H9 (cell line): ENCODE results near the gene LBH. TPM values are rescaled to one million over a fixed set of nuclear protein-coding genes. Genes with fewer than 3 reads are reported as not detected.

Experiments
- DNase-seq: peaks from one replicate; pipeline ENCODE4 v3.0.0-alpha.2; 2017
- H2AFZ ChIP-seq: one replicate; pipeline ENCODE4 v1.6.1; 2013; ENCODE audit warnings: mild to moderate bottlenecking, low read length, control low read depth, moderate library complexity
- H2AK5ac ChIP-seq: 2 replicates; pipeline ENCODE4 v1.6.1; 2013; ENCODE audit warnings: low read length, control low read depth, mixed read lengths; ENCODE audit not compliant: insufficient read length
- H2BK120ac ChIP-seq: one replicate; pipeline ENCODE4 v1.6.1; 2013; ENCODE audit warnings: low read depth, mild to moderate bottlenecking, low read length, control low read depth, inconsistent platforms; ENCODE audit not compliant: poor library complexity, severe bottlenecking
- H2BK12ac ChIP-seq: 2 replicates; pipeline ENCODE4 v1.6.1; 2013; ENCODE audit warnings: low read length, control low read depth, mixed read lengths, low read depth; ENCODE audit not compliant: insufficient read length
- H2BK15ac ChIP-seq: 2 replicates; pipeline ENCODE4 v1.6.1; 2013; ENCODE audit warnings: low read depth, low read length, control low read depth
- H2BK20ac ChIP-seq: one replicate; pipeline ENCODE4 v1.6.1; 2013; ENCODE audit warnings: low read depth, mild to moderate bottlenecking, low read length, control low read depth, inconsistent platforms; ENCODE audit not compliant: poor library complexity, severe bottlenecking
- H2BK5ac ChIP-seq: 2 replicates; pipeline ENCODE4 v1.6.1; 2013; ENCODE audit warnings: low read length, control low read depth, mixed read lengths; ENCODE audit not compliant: insufficient read length
- H3K14ac ChIP-seq: 2 replicates; pipeline ENCODE4 v1.6.1; 2013; ENCODE audit warnings: low read length, control low read depth; ENCODE audit not compliant: insufficient read depth
- H3K18ac ChIP-seq: 2 replicates; pipeline ENCODE4 v1.6.1; 2013; ENCODE audit warnings: low read depth, mild to moderate bottlenecking, mixed read lengths, low read length, control low read depth; ENCODE audit not compliant: insufficient read length
- H3K23ac ChIP-seq: 2 replicates; pipeline ENCODE4 v1.6.1; 2013; ENCODE audit warnings: low read length, control low read depth, mixed read lengths, low read depth; ENCODE audit not compliant: insufficient read length
- H3K23me2 ChIP-seq: 2 replicates; pipeline ENCODE4 v1.6.1; 2013; ENCODE audit warnings: low read depth, mild to moderate bottlenecking, mixed read lengths, low read length, control low read depth; ENCODE audit not compliant: insufficient read length, poor library complexity, severe bottlenecking
- H3K27ac ChIP-seq: 2 replicates; pipeline ENCODE4 v1.5.1; 2013; ENCODE audit warnings: low read length, control low read depth, mixed read lengths, low read depth; ENCODE audit not compliant: insufficient read length
- H3K27me3 ChIP-seq: 2 replicates; pipeline ENCODE4 v1.6.1; 2013; ENCODE audit warnings: low read length, control low read depth, inconsistent platforms; ENCODE audit not compliant: insufficient read depth
- H3K4ac ChIP-seq: 2 replicates; pipeline ENCODE4 v1.6.1; 2013; ENCODE audit warnings: low read depth, mild to moderate bottlenecking, control low read depth, inconsistent platforms, low read length, moderate library complexity
- H3K4me1 ChIP-seq: 2 replicates; pipeline ENCODE4 v1.6.1; 2013; ENCODE audit warnings: low read length, control low read depth, inconsistent platforms; ENCODE audit not compliant: insufficient read depth
- H3K4me2 ChIP-seq: 2 replicates; pipeline ENCODE4 v1.6.1; 2013; ENCODE audit warnings: low read length, control low read depth, mixed read lengths; ENCODE audit not compliant: insufficient read length, insufficient read depth
- H3K56ac ChIP-seq: 2 replicates; pipeline ENCODE4 v1.6.1; 2013; ENCODE audit warnings: low read depth, mild to moderate bottlenecking, mixed read lengths, low read length, control low read depth; ENCODE audit not compliant: insufficient read length
- H3K79me1 ChIP-seq: 2 replicates; pipeline ENCODE4 v1.6.1; 2013; ENCODE audit warnings: low read depth, mild to moderate bottlenecking, moderate library complexity, low read length, control low read depth, inconsistent platforms; ENCODE audit not compliant: insufficient read depth, poor library complexity, severe bottlenecking
- H3K79me2 ChIP-seq: 2 replicates; pipeline ENCODE4 v1.6.1; 2013; ENCODE audit warnings: low read length, control low read depth, inconsistent platforms; ENCODE audit not compliant: insufficient read depth
- H3K9ac ChIP-seq: 2 replicates; pipeline ENCODE4 v1.6.1; 2013; ENCODE audit warnings: low read length, control low read depth, mixed read lengths; ENCODE audit not compliant: insufficient read length; ENCODE audit errors: extremely low read depth
- H3K9me3 ChIP-seq: one replicate; pipeline ENCODE4 v1.6.1; 2013; ENCODE audit warnings: low read depth, low read length, inconsistent platforms; ENCODE audit not compliant: control insufficient read depth
- H3T11ph ChIP-seq: one replicate; pipeline ENCODE4 v1.6.1; 2013; ENCODE audit warnings: mild to moderate bottlenecking, low read length, control low read depth, inconsistent platforms
- H4K20me1 ChIP-seq: one replicate; pipeline ENCODE4 v1.6.1; 2013; ENCODE audit not compliant: control insufficient read depth, insufficient read length, insufficient read depth
- H4K5ac ChIP-seq: 2 replicates; pipeline ENCODE4 v1.6.1; 2013; ENCODE audit warnings: low read depth, mild to moderate bottlenecking, mixed read lengths, low read length, control low read depth; ENCODE audit not compliant: insufficient read length
- H4K8ac ChIP-seq: replicated peaks from 2 replicates; pipeline ENCODE4 v1.6.1; 2013; ENCODE audit warnings: low read length, control low read depth, mixed read lengths, low read depth; ENCODE audit not compliant: insufficient read length
- H4K91ac ChIP-seq: 2 replicates; pipeline ENCODE4 v1.6.1; 2013; ENCODE audit warnings: low read depth, mild to moderate bottlenecking, moderate library complexity, mixed read lengths, low read length, control low read depth; ENCODE audit not compliant: insufficient read length
- H3K27ac Mint-ChIP-seq, 3 experiments: 2 replicates in 2 of 3; 3 replicates in 1 of 3; pipeline ENCODE4 v1.8.0; 2020 to 2021; ENCODE audit warnings: mixed read lengths in 3 of 3, mild to moderate bottlenecking in 1 of 3, moderate library complexity in 1 of 3
- H3K27me3 Mint-ChIP-seq: 2 replicates; pipeline ENCODE4 v1.8.0; 2021; ENCODE audit warnings: low read depth, mild to moderate bottlenecking, moderate library complexity, mixed read lengths
- H3K36me3 Mint-ChIP-seq, 3 experiments: 2 replicates in 2 of 3; 3 replicates in 1 of 3; pipeline ENCODE4 v1.8.0; 2020 to 2021; ENCODE audit warnings: low read depth in 3 of 3, mixed read lengths in 3 of 3; ENCODE audit not compliant: insufficient read depth in 1 of 3
- H3K4me1 Mint-ChIP-seq, 2 experiments: 2 replicates each; pipeline ENCODE4 v1.8.0; 2020; ENCODE audit warnings: mixed read lengths in 2 of 2
- H3K4me3 Mint-ChIP-seq, 2 experiments: 2 replicates in 1 of 2; 3 replicates in 1 of 2; pipeline ENCODE4 v1.8.0; 2020 to 2021; ENCODE audit warnings: mild to moderate bottlenecking in 2 of 2, mixed read lengths in 2 of 2, moderate library complexity in 1 of 2
- H3K9me3 Mint-ChIP-seq, 2 experiments: 2 replicates in 1 of 2; 3 replicates in 1 of 2; pipeline ENCODE4 v1.8.0; 2020; ENCODE audit warnings: mild to moderate bottlenecking in 2 of 2, mixed read lengths in 2 of 2, moderate library complexity in 1 of 2
- WGBS: extraction: QIAGEN DNeasy Blood & Tissue Kit; methylation state at CpG from one replicate; pipeline ENCODE4 v1.1.7; 2013; ENCODE audit warnings: missing lambda C conversion rate, low lambda C conversion rate, mixed read lengths; ENCODE audit not compliant: insufficient read length; ENCODE audit errors: extremely low coverage; 5-methylcytosine and 5-hydroxymethylcytosine counted together
- total RNA-seq: library from RNA; stranded (reverse); gene quantifications from 2 replicates; pipeline ENCODE4 v1.2.1, GENCODE V29; 2021
- TF ChIP-seq, protein P1 (sequence below): fragments of 200-600 bp; sonication (generic); conservative IDR thresholded peaks from 3 replicates; pipeline ENCODE4 v1.8.0; 2021; ENCODE audit warnings: antibody characterized with exemption, mild to moderate bottlenecking

The LBH gene
- total RNA-seq, 1 experiment from 2014 or later = 53.0 TPM

GRCh38 chr2:30308280-30308679 lies 76.9 kb downstream of the LBH start:
- no peak overlapping the region for H3K4me2 ChIP-seq
- no peak overlapping the region for H2BK20ac ChIP-seq
- no peak overlapping the region for H3K9ac ChIP-seq
- no peak overlapping the region for H3K4me3 Mint-ChIP-seq
- no peaks in the 10 kb centered on the region for H3K79me1 ChIP-seq
- no CpG with 5 or more reads among the region's 2 CpGs for WGBS
- DNase-seq = no peak
- 0 out of 5 replicates have a peak, but pooled peaks cover 0 to 4% of the 10 kb centered on the region in 2 experiments for H3K9me3 Mint-ChIP-seq
- H3K4me1 Mint-ChIP-seq = peaks cover 3 to 7% of the 10 kb centered on the region in 2 experiments
- TF ChIP-seq, protein P1, sequence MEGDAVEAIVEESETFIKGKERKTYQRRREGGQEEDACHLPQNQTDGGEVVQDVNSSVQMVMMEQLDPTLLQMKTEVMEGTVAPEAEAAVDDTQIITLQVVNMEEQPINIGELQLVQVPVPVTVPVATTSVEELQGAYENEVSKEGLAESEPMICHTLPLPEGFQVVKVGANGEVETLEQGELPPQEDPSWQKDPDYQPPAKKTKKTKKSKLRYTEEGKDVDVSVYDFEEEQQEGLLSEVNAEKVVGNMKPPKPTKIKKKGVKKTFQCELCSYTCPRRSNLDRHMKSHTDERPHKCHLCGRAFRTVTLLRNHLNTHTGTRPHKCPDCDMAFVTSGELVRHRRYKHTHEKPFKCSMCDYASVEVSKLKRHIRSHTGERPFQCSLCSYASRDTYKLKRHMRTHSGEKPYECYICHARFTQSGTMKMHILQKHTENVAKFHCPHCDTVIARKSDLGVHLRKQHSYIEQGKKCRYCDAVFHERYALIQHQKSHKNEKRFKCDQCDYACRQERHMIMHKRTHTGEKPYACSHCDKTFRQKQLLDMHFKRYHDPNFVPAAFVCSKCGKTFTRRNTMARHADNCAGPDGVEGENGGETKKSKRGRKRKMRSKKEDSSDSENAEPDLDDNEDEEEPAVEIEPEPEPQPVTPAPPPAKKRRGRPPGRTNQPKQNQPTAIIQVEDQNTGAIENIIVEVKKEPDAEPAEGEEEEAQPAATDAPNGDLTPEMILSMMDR = no peak
- H3K79me2 ChIP-seq = no peaks in the 10 kb centered on the region
- no peaks in the 10 kb centered on the region for H3K9me3 ChIP-seq
- H2BK120ac ChIP-seq = no peak overlapping the region
- no peak overlapping the region for H3K27ac Mint-ChIP-seq
- H2BK12ac ChIP-seq = no peak overlapping the region
- no peak overlapping the region for H2AK5ac ChIP-seq
- H2BK15ac ChIP-seq = no peak overlapping the region
- no peak overlapping the region for H3T11ph ChIP-seq
- no peak overlapping the region for H3K56ac ChIP-seq
- no peak overlapping the region for H3K4ac ChIP-seq
- H3K27me3 Mint-ChIP-seq = peaks cover 17% of the 10 kb centered on the region
- H4K91ac ChIP-seq = no peak overlapping the region
- no peak overlapping the region for H4K5ac ChIP-seq
- no peaks in the 10 kb centered on the region for H4K20me1 ChIP-seq
- H3K23ac ChIP-seq = no peak overlapping the region
- no peak overlapping the region for H3K14ac ChIP-seq
- H3K36me3 Mint-ChIP-seq = no peaks in the 10 kb centered on the region
- no peaks in the 10 kb centered on the region for H3K27me3 ChIP-seq
- no peak overlapping the region for H2AFZ ChIP-seq
- H3K23me2 ChIP-seq = peaks cover 4% of the 10 kb centered on the region
- H2BK5ac ChIP-seq = no peak overlapping the region
- H3K4me1 ChIP-seq = no peaks in the 10 kb centered on the region
- H3K27ac ChIP-seq = no peak overlapping the region
- H3K18ac ChIP-seq = no peak overlapping the region
- H4K8ac ChIP-seq = no peak overlapping the region

Other genes with a start within 250 kb of the LBH start
- gene YPEL5, start 84.5 kb upstream of the LBH start, total RNA-seq = 28.3 and 28.5 TPM in 2 replicates
- gene LCLAT1, start 215.7 kb downstream of the LBH start, total RNA-seq = 27.4 and 32.9 TPM in 2 replicates